HG02885 (cell line): ENCODE measurements around the gene ATP5MC2.

ENCODE experiments used
- ATAC-seq: cut with Tn5 transposase; IDR thresholded peaks from one replicate; pipeline ENCODE4 v1.9.1; 2021; ENCODE audit warnings: mild to moderate bottlenecking; ENCODE audit not compliant: unreplicated experiment, poor library complexity

Gene ATP5MC2

DNA sequence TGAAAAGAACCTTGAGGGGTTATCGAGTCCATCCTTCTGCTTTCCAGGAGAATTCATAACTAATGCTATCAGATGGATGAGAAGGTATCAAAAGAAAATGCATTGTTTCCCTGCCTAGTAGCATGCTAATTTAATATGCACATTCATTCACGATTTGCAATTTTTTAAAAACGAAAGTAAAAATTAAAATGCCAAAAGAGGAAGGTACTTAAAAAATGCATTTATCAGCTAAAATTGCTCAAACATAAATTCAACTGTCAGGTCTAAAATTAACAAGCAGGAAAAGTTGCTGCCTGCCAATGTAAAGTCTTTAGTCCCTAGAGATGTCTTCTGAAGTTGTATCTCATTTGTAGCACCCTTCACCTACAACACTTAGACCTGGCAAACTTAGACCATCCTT is 57.6 kb downstream of the ATP5MC2 start:
- ATAC-seq = no peak

DNA sequence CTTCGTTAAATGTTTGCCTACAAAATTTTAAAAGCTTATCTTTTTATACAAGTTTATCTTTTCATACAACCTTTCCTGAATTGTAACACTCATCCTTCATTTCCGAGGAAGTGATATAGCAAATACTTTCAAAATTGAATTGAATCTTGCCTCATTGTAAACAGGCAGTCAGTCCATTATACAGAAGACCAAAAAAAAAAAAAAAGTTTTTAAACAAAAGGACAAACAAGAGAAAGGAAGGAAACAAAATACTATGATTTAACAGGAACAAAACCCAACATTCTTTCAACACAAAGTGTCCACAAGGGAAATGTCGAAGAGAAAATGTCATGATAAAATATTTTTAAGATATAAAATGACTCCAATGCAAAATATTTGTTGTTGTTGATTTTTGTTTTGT is 58.2 kb downstream of the ATP5MC2 start:
- no peak for ATAC-seq

DNA sequence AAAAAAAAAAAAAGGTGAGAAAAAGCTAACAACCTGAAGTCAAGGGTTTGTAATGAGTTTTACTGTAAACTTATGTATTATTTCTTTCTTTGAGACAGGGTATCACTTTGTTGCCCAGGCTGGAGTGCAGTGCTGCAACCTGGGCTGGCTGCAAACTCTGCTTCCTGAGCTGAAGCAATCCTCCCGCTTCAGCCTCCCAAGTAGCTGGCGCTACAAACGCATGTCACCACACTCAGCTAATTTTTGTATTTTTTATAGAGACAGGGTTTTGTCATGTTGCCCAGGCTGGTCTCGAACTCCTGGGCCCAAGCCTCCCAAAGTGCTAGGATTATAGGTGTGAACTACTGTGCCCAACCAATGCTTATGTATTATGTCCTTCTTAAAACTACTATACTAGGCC is 58.9 kb downstream of the ATP5MC2 start:
- ATAC-seq = no peak
